NCI-H146 treated with DMSO at 0.1 percent for 48 hours (cell line): ENCODE measurements around the gene RTEL1.
"Not testable (repeated sequence)": the region's sequence is repeated elsewhere in the genome, so short reads cannot be mapped to it uniquely, and the experiment has no call there.

Experiments
- DNase-seq: peaks from one replicate; lab custom pipeline; 2025; ENCODE audit not compliant: unreplicated experiment; lab: John Stamatoyannopoulos, UW

Gene RTEL1

DNA sequence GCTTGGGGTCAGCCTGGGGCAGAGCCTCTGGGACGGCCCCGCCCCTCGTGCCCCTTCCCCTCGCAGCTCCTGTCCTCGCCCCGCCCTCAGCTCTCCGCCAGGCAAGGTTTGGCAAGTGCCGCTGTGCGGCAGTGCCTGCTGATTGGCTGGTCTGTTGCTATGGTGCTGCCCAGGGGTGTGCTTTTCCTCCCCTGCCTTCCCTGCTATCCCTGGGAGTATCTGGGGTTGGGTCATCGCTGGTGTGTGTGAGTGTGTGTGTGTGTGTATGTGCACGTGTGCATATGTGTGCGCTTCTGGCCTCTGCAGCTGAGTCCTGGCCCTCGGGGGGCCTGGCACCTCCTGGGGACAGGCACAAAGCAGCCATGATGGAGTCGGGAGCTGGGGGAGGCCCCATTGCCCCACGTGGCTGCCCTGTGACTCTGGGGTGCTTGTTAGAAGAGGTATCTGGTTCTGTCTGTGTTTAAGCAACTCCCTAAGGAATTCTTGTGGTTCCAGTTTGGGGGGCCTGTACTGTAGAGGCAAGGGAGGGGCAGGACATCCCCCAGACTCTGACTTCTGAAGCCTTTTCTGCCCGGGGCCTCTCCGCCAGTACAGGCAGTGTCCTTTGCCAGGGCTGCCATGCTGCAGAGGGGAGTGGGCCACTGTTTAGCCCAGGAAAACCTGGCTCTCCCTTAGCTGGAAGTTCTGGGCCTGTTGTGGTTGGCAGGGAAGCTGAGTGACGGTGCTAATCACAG is 6.9 kb downstream of the RTEL1 start:
- DNase-seq: no peak

DNA sequence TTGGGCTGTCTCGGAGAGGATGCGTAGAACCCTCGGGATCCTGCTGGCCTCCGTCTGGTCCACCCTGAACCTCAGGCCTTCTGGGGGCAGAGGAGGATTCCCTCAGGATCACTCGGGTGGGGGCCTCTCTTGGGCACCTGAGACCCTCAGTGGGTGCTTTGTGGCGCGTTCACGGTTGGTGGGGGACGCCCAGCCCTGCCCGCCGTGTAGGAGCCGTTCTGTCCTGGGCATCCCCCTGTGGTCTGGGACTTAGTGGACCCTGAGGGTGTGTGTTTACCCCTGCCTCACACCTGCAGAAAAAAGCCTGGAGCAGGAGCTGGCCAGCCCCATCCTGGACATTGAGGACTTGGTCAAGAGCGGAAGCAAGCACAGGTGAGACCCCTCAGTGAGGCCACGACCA is 7.6 kb downstream of the RTEL1 start:
- DNase-seq: no peak

DNA sequence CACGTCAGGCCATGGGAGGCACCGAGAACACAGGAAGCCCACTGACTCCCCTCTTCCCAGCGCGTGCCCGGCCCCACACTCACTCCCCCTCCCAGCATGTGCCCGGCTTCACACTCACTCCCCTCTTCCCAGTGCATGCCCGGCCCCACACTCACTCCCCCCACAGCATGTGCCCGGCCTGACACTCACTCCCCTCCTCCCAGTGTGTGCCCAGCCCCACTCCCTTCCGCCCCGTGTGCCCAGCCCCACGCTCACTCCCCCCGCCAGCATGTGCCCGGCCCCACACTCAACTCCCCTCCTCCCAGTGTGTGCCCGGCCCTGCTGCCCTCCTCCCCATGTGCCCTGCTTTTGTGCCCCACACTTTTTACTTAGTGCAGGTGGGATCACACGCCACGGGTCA is 9.7 kb downstream of the RTEL1 start:
- DNase-seq: no peak

DNA sequence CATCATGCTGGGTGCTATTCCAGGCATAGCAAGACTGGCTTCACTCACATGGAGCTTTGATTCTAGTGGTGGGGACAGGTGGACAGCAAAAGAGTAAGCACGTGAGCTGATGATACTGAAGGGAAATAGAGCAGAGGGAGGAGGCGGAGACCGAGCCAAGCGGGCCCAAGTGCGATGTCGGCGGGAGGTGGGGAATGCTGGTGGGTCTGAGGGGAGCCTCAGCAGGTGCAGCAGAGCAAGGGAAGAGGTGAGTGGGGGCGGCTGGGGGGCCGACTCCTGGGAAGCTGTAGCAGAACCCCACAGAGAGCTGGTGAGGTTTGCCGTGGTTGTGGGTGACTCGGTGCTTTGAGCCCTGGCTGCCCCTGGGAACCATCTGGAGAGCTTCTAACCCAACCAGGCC is 10.2 kb downstream of the RTEL1 start:
- no peak for DNase-seq

DNA sequence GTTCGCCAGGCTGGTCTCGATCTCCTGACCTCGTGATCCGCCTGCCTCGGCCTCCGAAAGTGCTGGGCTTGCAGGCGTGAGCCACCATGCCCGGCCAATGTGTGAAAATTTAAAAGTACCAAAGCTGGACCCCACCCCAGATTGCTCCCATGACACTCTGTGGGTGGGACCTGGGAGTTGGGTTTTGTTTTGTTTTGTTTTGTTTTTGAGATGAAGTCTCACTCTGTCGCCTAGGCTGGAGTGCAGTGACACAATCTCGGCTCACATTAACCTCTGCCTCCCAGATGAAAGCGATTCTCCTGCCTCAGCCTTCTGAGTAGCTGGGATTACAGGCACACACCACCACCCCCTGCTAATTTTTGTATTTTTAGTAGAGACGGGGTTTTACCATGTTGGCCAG is 13.6 kb downstream of the RTEL1 start:
- DNase-seq: not testable (repeated sequence)

DNA sequence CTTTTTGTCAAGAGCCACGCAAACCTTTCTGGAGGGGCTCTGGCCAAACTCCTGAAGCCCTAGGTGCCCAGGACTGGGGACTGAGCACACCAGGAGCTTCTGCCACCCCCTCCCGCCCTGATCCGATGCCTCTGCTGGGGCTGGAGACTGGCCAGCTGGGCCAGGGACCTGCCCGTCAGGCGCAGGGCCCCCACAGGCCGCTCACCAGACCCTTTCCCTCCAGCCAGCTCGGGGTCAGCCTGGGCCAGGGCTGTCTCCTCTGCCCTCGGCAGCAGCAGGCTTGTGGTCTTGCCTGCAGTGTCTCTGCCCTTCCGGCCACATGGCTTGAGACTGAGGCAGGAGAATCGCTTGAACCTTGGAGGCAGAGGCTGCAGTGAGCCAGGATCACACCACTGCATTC is 14.6 kb downstream of the RTEL1 start:
- DNase-seq: no peak

DNA sequence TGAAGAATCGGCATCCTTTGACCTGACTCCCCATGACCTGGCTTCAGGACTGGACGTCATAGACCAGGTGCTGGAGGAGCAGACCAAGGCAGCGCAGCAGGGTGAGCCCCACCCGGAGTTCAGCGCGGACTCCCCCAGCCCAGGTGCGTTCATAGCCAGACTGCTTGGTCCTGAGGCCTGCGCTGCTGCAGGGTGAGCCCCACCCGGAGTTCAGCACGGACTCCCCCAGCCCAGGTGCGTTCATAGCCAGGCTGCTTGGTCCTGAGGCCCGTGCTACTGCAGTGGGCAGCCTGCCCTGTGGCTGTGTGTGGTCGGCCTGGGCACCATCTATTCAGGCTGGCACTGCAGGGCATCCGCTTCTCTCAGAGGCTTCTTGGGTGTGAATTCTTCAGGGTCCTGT is 15.8 kb downstream of the RTEL1 start:
- DNase-seq: no peak

DNA sequence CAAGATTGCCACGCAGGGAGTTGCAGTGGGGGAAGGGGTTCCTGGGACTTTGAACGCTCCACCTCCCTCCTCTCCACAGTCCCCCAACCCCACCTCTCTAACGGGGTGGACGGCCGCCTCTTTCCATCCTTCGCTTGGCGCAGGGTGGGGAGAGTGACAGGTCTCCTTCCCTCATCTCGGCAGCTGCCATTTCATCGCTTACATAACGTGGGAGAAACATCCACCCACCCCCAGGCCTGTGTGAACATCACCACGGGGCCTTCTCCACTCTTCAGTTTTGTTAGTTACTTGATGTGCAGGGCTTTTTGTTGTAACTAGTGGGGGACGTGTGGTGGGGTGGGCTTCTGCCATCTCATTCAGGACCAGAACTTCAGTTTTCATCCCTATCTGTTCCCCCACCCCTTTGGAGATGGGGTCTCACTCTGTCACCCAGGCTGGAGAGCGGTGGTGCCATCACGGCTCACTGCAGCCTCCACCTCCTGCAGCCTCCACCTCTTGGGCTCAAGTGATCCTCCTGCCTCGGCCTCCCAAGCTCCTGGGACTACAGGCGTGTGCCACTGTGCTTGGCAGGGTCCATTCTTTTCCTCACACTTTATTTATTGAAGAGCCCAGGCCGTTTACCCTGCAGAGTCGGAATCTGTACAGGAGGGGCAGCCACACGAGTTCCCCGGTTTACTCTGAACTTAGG is 17.7 kb downstream of the RTEL1 start:
- no peak for DNase-seq

DNA sequence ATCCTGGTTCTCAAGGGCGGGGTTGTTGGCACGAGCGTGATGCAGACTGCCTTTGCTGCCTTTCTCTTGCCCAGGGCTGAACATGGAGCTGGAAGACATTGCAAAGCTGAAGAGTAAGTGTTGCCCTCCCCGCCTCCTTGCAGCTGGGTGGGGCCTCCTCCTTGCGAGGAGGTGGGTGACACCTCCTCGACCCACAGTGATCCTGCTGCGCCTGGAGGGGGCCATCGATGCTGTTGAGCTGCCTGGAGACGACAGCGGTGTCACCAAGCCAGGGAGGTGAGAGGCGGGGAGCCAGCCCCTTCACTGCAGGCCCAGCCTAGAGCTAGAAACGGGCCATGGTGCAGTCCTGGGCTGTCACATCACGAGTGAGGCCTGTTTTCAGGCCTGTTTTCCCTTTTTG is 20.0 kb downstream of the RTEL1 start:
- no peak for DNase-seq

DNA sequence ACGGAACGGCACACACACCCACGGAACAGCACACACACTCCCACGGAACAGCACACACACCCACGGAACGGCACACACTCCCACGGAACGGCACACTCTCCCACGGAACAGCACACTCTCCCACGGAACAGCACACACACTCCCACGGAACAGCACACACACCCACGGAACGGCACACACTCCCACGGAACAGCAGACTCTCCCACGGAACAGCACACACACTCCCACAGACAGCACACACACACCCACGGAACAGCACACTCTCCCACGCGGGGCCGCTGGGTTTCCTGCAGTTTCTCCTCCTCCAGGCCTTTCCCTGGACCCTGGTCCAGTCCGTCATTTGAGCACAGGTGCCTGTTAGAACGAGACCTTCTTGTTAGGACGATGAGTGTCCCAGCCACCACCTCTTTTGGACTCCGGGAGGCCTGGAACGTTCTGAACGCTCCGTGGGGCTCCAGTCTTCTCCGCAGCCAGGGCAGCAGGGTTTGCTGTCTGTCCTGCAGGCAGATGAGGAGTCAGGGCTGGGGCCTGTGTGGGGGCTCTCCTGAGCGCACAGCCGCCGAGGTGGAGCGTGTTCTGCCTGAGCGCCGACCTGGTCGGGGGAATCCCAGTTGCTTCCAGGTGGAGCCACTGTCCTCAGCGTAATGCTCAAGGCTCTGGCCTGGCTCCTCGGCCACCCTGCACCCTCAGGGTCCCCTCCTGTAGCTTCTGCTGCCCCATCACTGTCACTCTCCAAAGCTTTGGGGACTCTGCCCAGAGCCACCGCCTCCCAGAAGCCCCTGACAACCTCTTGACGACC is 20.8 kb downstream of the RTEL1 start:
- DNase-seq: no peak

DNA sequence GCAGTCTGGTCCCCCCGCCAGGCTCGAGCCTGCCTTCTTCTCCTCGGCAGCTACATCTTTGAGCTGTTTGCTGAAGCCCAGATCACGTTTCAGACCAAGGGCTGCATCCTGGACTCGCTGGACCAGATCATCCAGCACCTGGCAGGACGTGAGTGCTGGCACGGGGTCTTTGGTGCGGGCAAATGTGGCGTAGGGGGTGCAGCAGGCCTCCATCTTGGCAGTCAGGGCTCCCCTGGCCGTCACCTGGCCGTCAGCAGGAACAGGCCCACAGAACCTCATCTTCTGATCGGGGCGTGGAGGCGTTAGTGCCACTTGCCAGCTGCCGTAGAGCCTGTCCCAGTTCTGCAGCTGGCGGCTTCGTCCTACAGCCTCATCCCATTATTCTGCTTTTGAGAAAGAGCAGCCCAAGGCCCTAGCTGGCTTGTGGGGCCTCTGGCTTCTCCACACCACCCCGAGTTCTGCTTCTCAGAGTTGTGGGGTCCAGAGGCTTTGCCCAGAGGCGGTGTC is 21.7 kb downstream of the RTEL1 start:
- DNase-seq: no peak

DNA sequence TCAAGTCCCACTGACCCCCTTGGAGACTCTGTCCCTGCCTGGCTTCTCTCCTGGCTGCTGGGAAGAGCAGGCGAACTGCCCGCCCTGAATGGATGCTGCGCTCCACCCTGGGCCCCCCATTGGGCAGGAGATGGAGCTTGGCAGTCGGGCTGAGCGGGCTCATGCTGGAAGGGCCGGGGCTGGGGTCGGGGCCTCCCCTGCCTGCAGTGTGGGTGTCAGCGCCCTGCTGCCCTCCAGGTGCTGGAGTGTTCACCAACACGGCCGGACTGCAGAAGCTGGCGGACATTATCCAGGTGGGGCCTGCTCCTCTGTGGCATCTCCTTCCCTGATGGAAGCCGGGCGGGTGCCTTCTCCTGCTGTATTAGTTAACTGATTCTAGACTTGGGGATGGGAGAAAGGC is 22.3 kb downstream of the RTEL1 start:
- no peak for DNase-seq

DNA sequence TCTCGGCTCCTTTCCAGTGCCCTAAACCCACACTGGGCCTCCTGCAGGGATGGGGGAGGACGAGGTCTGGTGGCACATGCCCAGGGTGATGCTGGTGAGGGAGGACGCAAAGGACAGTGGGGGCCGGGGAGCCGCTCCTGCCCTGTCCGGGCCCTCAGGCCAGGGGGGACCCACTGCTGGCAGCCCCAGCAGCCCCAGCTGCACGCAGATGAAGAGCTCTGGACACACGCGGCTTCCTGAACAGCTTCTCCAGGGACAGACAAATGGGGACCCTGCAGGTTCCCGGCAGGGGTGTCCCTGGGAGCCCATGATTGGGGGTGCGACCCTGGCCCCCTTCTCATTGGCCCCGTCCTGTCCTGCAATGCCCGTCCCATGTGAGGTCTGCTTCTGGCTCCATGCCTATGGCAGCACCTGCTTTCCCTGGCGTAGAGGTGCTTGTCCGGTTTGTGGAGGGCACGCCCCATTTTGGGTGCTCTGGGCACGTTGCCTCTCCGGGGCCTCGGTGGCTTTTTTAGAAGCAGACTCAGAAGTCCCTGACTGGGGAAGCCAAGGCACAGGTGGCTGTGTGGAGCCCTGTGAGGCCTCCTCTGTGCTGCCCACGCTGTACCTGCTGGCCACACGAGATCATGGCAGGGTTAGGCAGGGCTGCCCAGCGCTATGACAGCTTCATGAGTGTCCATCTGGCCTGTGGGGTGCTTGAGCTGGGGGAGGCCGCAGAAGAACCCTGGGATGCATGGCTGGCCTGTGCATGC is 22.9 kb downstream of the RTEL1 start:
- no peak for DNase-seq

DNA sequence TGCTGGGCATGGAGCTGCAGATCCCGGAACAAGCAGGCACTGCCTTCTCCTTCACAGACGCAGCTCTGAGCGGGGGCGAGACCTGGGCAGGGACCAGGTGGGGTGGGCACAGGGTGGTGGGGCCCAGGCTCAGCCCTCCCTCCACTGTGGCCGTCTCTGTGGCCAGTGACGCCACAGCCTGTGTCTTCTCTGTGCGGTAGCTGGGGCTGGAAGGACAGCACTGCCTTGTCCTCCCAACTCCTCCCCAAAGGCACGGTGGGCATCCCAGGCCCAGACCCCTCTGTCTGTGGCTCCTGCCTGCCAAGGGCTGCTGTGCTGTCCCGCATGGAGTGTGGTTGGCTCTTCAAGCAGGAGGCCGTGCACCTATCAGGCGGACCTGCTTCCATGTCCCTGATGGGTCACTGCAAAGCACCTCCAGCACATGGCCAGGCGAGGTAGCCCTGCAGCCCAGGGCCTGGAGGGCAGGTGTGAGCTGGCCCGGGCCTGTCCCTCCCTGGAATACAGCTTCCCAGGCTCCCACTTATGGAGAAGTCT is 23.6 kb downstream of the RTEL1 start:
- no peak for DNase-seq

DNA sequence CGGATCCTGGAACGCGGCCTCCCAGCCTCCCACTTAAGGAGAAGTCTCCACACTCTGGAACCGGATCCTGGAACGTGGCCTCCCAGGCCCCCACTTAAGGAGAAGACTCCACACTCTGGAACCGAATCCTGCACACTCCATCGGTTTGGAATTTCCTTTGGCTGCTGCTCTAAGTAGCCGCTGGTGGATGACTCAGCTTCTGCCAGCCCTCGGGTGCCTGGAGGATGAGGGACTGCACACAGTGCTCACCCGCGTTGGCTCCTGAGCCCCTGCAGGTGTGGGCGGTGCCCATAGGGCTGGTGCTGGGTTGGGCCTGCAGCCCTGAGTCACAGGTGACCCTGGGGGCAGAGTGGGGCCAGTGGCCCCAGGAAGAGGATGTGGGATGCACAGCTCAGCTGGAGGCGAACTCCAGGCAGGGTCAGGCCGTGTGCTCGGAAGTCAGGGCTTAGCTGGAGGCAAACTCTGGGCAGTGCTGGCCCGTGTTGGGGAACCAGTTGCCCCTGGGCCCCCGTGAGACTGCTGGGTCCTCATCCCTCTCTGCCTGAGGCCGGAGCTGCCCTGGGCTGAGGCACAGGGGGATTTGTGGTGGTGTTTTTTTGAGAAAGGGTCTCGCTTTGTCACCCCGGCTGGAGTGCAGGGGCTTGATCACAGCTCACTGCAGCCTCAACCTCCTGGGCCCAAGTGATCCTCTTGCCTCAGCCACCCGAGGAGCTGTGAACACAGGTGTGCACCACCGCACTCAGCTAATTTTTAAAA is 24.4 kb downstream of the RTEL1 start:
- DNase-seq: no peak

DNA sequence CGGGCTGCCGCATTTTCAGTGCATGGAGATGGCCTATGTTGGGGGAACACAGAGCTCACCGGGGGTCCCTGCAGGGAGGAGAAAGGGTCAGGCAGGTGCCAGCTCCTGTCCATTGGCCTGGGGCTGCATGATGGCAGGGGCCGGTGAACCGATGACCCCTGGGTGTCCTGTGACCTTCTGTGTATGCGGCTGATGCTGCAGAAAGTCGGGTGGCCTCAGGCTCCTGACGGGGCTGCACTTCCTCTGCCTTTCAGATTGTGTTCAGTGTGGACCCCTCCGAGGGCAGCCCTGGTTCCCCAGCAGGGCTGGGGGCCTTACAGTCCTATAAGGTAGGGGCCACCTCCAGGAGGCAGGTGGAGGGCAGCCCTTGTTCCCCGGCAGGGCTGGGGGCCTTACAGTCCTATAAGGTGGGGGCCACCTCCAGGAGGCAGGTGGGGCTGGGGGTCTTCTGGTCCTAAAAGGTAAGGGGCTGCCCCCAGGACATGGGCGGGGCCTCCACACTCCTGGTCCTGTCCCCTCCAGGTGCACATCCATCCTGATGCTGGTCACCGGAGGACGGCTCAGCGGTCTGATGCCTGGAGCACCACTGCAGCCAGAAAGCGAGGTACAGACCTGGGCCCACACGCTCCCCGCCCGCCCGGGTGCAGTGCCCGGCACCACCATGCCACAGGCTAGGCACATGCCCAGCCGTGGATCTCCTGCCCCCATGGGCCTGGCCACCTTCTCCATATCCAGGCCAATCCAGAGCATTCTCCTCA is 27.3 kb downstream of the RTEL1 start:
- DNase-seq: no peak

DNA sequence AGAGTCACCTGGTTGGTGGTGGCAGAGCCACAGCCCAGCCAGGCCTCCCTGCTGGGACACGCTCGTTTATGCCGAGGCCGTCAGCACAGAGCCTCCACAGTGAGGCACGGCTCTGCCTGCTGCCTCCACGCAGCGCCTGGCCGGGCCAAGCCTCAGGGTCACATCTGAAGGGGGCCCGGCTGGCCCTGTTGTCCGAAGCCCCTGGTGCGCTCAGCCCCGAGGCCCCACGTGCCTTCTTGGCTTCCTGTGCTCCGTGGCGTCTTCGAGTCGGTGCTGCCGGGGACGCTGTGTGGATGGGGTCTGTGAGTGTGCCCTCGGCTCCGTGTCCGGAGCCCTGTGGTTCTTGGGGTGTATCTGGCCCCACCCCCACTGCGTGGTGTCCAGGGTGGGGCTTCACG is 28.0 kb downstream of the RTEL1 start:
- no peak for DNase-seq

DNA sequence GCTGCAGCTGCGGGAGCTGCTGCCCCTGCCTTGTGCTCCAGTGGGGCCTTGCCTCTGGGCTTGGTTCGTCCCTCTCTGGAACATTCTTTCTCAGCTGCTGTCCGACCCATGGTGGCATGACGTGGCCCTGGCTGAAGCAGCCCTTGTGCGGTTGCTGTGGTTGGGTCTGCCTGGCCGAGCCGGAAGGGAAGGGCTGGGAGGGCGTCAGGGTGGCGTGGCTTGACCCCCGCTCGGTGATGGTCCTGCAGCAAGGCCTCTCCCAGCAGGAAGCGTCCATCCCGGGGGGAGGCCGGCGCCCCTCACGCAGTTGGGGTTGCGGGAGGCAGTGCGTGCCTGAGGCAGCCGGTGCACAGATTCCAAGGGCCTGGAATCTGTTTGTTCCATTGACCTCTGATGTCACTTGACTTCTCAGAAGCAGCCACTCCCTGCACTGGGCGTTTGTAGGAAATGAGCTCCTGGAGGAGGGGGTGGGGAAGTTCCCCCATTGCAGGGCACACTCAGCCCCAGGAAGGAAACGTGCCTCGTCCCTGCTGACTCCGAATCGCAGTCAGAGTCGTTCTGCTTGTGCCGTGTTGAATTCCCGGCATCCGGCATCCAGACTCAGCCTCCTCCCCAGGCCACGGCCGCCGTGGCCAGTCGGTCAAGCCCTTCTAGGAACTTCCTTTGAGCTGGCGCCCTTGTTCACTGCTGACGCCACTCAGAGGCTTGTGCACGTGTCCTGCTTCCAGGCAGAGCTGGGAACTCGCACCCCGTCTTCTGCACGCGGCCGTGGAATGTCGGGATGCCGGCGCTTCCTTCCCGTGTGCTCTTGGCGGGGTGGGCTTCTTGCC is 28.6 kb downstream of the RTEL1 start:
- no peak for DNase-seq
